ENCODE measurements around the gene PCCA. TPM values are rescaled to one million over a fixed set of nuclear protein-coding genes. Genes with fewer than 3 reads are reported as not detected.

PCCA gene
- total and polyA plus RNA-seq, 2 donors (not counting 3 experiments of a cell fraction or from before 2014, with no cell fraction given) = 5.7 to 20.2 TPM

GRCh38 chr13:100302391-100302790 is 213.5 kb downstream of the PCCA start:
- Histone ChIP-seq H3K9me1 (replicated peaks; ENCODE audit: control insufficient read depth, extremely low read depth, insufficient read depth, low read length) (no peaks in the 10 kb centered on the region), H3K4me2 (ENCODE audit: insufficient read depth, low read length) (no peak overlapping the region), H3K4me3 (replicated peaks in 1 of 3; ENCODE audit: insufficient read depth in 1 of 3, low read depth in 1 of 3, low read length in 3 of 3) (no peak overlapping the region), H3K4me1 (ENCODE audit: control insufficient read depth, extremely low read depth, insufficient read depth, low read length) (peaks cover 7% of the 10 kb centered on the region), H3K9ac (replicated peaks; ENCODE audit: extremely low read depth, insufficient read depth, low read length) (no peak overlapping the region), H3K36me3 (ENCODE audit: control insufficient read depth in 2 of 2, extremely low read depth in 1 of 2, insufficient read depth in 2 of 2, low read length in 2 of 2) (no peaks in the 10 kb centered on the region), H3K27me3 (ENCODE audit: control insufficient read depth in 2 of 2, insufficient read depth in 2 of 2, low read length in 2 of 2) (no peaks in the 10 kb centered on the region), H4K20me1 (replicated peaks; ENCODE audit: control insufficient read depth, extremely low read depth, insufficient read depth, low read length) (no peaks in the 10 kb centered on the region), H3K27ac (ENCODE audit: insufficient read depth, low read depth, low read length) (no peak overlapping the region), H2AFZ (ENCODE audit: low read depth, low read length) (no peak overlapping the region), H3K79me2 (ENCODE audit: control insufficient read depth, insufficient read depth, low read length) (no peaks in the 10 kb centered on the region), H3K9me3 (replicated peaks; ENCODE audit: control insufficient read depth, insufficient read depth, low read length) (no peaks in the 10 kb centered on the region)
- DNase-seq (ENCODE audit: low read depth, low spot score) = no peak
- FAIRE-seq = no peak
- dilution Hi-C loops (cut with MboI; ENCODE audit: extremely low pct_ligation_motif_present, low sequenced_read_pairs) = no loop called here
- TF ChIP-seq, protein P1, sequence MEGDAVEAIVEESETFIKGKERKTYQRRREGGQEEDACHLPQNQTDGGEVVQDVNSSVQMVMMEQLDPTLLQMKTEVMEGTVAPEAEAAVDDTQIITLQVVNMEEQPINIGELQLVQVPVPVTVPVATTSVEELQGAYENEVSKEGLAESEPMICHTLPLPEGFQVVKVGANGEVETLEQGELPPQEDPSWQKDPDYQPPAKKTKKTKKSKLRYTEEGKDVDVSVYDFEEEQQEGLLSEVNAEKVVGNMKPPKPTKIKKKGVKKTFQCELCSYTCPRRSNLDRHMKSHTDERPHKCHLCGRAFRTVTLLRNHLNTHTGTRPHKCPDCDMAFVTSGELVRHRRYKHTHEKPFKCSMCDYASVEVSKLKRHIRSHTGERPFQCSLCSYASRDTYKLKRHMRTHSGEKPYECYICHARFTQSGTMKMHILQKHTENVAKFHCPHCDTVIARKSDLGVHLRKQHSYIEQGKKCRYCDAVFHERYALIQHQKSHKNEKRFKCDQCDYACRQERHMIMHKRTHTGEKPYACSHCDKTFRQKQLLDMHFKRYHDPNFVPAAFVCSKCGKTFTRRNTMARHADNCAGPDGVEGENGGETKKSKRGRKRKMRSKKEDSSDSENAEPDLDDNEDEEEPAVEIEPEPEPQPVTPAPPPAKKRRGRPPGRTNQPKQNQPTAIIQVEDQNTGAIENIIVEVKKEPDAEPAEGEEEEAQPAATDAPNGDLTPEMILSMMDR (IDR thresholded peaks at IDR 0.05; ENCODE audit: extremely low read depth in 1 of 2, insufficient read depth in 1 of 2, low read depth in 1 of 2, low read length in 2 of 2) = no peak
- no peak for TF ChIP-seq FOS (IDR thresholded peaks at IDR 0.05; ENCODE audit: borderline replicate concordance, insufficient read depth, low read length)
- TF ChIP-seq EZH2 (IDR thresholded peaks at IDR 0.05; ENCODE audit: borderline replicate concordance, low read depth, low read length, severe bottlenecking) = no peak
- TF ChIP-seq POLR2AphosphoS5 (IDR thresholded peaks at IDR 0.05; ENCODE audit: insufficient read depth, low read depth, low read length) = no peak
- TF ChIP-seq JUN (IDR thresholded peaks at IDR 0.05; ENCODE audit: borderline replicate concordance, insufficient read depth, insufficient read length, low read depth) = no peak
- ChIA-PET POLR2A (no interaction called here), CTCF (no interaction called here)
- no TSS peak for BruUV-seq (replicated peaks)
- intact Hi-C loops (cut with micrococcal nuclease) = no loop called here

DNA sequence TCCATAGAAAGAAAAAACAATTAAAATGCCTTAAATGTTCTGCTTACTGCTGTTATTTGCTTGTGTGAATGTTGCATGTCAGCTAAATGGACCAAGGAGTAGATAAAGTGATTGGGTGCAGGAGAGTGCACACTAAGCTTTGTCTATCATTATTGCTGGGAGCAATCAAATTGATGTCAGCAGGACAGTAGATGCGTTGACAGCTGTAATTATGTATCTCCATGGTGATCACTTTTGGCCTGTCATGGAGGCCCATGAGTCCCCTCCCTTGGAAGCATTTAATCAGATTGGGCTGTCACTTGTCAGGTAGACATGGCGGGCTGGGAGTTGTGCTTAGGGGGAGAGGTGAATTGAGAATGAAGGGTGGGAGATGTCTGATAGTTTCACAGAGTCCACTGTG is 215.3 kb downstream of the PCCA start:
- no peaks in the 10 kb centered on the region for H3K36me3 ChIP-seq (ENCODE audit: control insufficient read depth in 2 of 2, extremely low read depth in 1 of 2, insufficient read depth in 2 of 2, low read length in 2 of 2)

More for the DNA sequence above, 215.3 kb downstream of the PCCA start:
- POLR2A ChIA-PET = no interaction called here
- H3K4me1 ChIP-seq (ENCODE audit: control insufficient read depth, extremely low read depth, insufficient read depth, low read length) = peaks cover 1% of the 10 kb centered on the region
- dilution Hi-C loops (cut with MboI; ENCODE audit: extremely low pct_ligation_motif_present, low sequenced_read_pairs) = no loop called here
- H4K20me1 ChIP-seq (replicated peaks; ENCODE audit: control insufficient read depth, extremely low read depth, insufficient read depth, low read length) = no peaks in the 10 kb centered on the region
- CTCF ChIA-PET = interaction anchor here (0.9 kb wide), 1 partner anchor 69 kb away, joined by 4 read pairs; no protein-coding TSS in a partner anchor
- H3K4me2 ChIP-seq (ENCODE audit: insufficient read depth, low read length) = no peak overlapping the region
- no TSS peak for BruUV-seq (replicated peaks)
- no peaks in the 10 kb centered on the region for H3K79me2 ChIP-seq (ENCODE audit: control insufficient read depth, insufficient read depth, low read length)
- H3K27ac ChIP-seq (ENCODE audit: insufficient read depth, low read depth, low read length) = no peak overlapping the region
- no peak for TF ChIP-seq MYC (IDR thresholded peaks at IDR 0.05; ENCODE audit: low read depth, low read length)
- no peak for TF ChIP-seq EZH2 (IDR thresholded peaks at IDR 0.05; ENCODE audit: borderline replicate concordance, low read depth, low read length, severe bottlenecking)
- no peak for TF ChIP-seq JUN (IDR thresholded peaks at IDR 0.05; ENCODE audit: borderline replicate concordance, insufficient read depth, insufficient read length, low read depth)
- TF ChIP-seq, protein P1 (IDR thresholded peaks at IDR 0.05; ENCODE audit: extremely low read depth in 1 of 2, insufficient read depth in 1 of 2, low read depth in 1 of 2, low read length in 2 of 2) = no peak
- no peak for TF ChIP-seq GATA2 (IDR thresholded peaks at IDR 0.05; ENCODE audit: insufficient read depth, insufficient read length, low read depth, low read length)
- no peak for TF ChIP-seq MAX (IDR thresholded peaks at IDR 0.05; ENCODE audit: insufficient read depth, insufficient read length)
- no peak for TF ChIP-seq POLR2A (IDR thresholded peaks at IDR 0.05; ENCODE audit: low read depth, low read length)
- no peak for TF ChIP-seq POLR2AphosphoS5 (IDR thresholded peaks at IDR 0.05; ENCODE audit: insufficient read depth, low read depth, low read length)
- TF ChIP-seq FOS (IDR thresholded peaks at IDR 0.05; ENCODE audit: borderline replicate concordance, insufficient read depth, low read length) = no peak
- no peaks in the 10 kb centered on the region for H3K9me1 ChIP-seq (replicated peaks; ENCODE audit: control insufficient read depth, extremely low read depth, insufficient read depth, low read length)
- no peaks in the 10 kb centered on the region for H3K9me3 ChIP-seq (replicated peaks; ENCODE audit: control insufficient read depth, insufficient read depth, low read length)
- no peaks in the 10 kb centered on the region for H3K27me3 ChIP-seq (ENCODE audit: control insufficient read depth in 2 of 2, insufficient read depth in 2 of 2, low read length in 2 of 2)
- H2AFZ ChIP-seq (ENCODE audit: low read depth, low read length) = no peak overlapping the region
- FAIRE-seq (no peak), DNase-seq (ENCODE audit: low read depth, low spot score) (no peak)
- H3K9ac ChIP-seq (replicated peaks; ENCODE audit: extremely low read depth, insufficient read depth, low read length) = no peak overlapping the region
- intact Hi-C loops (cut with micrococcal nuclease) = no loop called here
- H3K4me3 ChIP-seq (replicated peaks in 1 of 3; ENCODE audit: insufficient read depth in 1 of 3, low read depth in 1 of 3, low read length in 3 of 3) = no peak overlapping the region
